Heart left ventricle (tissue), 13 donors: ENCODE results near the gene ADCY3.

ENCODE experiments used
- CTCF ChIP-seq, 12 donors: fragments of 200-600 bp; sonication (generic) in 4 of 12; IDR thresholded peaks; one replicate each; pipeline versions ENCODE4 v1.5.0 to v1.8.0; 2018 to 2022; ENCODE audit warnings: antibody characterized with exemption in 12 of 12, mild to moderate bottlenecking in 5 of 12
- POLR2A ChIP-seq, 2 donors: fragments of 450-650 bp; IDR thresholded peaks; one replicate each; pipeline ENCODE4 v1.6.1; 2017; ENCODE audit warnings: antibody characterized with exemption in 2 of 2, mild to moderate bottlenecking in 2 of 2, moderate library complexity in 2 of 2
- donor health status: ischemic (EF 13 %, LVEDD 7.1; RV severe dilation, severe dysfunction).
- donor health status: DM: no; HTN: yes; CAD: no.
- donor health status: DM: no; HTN: no; CAD: no.
- donor health status: ischemic (EF 25% LVEDD 6.9; RV normal size, moderate dysfunction).
- donor health status: ischemic (EF 25% LVEDD 5.7; RV mildly dilated, moderate dysfunction).
- donor health status: ischemic (EF 35%, LVEDD 5.7; RV mildly dilated, moderate dysfunction).
- donor health status: nonischemic (EF 11% LVEDD 7.7; RV severe dilation, severe dysfunction).
- donor health status: DM: yes; HTN: yes; CAD: no.
- donor health status: PGD.
- donor health status: ischemic (EF 29% LVEDD 5.4; RV normal size, mild dysfunction).
- donor health status: nonischemic (EF 23%, LVEDD 6.1; RV moderate dilation, normal function).

GRCh38 chr2:24825883-24826772, 93.9 kb downstream of the ADCY3 start:
- TF ChIP-seq POLR2A (IDR thresholded peaks at IDR 0.05), result no peak
- no peak for TF ChIP-seq CTCF (IDR thresholded peaks at IDR 0.05)
